GM23248 (cell line): ENCODE data around the gene SEMA4D.

Source experiments
- EZH2 ChIP-seq: fragments of 200-600 bp; sonication (generic); IDR thresholded peaks from 2 replicates; pipeline ENCODE4 v1.6.1; 2018; ENCODE audit warnings: antibody characterized with exemption, mild to moderate bottlenecking; ENCODE audit not compliant: insufficient read depth, poor library complexity, severe bottlenecking
- EZH2phosphoT487 ChIP-seq: fragments of 200-600 bp; sonication (generic); IDR thresholded peaks from 2 replicates; pipeline ENCODE4 v1.6.1; 2018; ENCODE audit warnings: antibody characterized with exemption, moderate library complexity, mild to moderate bottlenecking, low read depth; ENCODE audit not compliant: insufficient read depth

- TF ChIP-seq EZH2: no peak
- no peak for TF ChIP-seq EZH2phosphoT487
Measured at GRCh38 chr9:89412951-89413350, 85.0 kb downstream of the SEMA4D start.
